ENCODE results near the gene ZNF785. TPM values are rescaled to one million over a fixed set of nuclear protein-coding genes. Genes with fewer than 3 reads are reported as not detected.
A peak's percentile ranks its signal among the peaks of the same experiment; 100 is the strongest.

The ZNF785 gene
- total and polyA plus RNA-seq, 7 donors, result 1.3 to 5.4 (median 3.4) TPM

DNA sequence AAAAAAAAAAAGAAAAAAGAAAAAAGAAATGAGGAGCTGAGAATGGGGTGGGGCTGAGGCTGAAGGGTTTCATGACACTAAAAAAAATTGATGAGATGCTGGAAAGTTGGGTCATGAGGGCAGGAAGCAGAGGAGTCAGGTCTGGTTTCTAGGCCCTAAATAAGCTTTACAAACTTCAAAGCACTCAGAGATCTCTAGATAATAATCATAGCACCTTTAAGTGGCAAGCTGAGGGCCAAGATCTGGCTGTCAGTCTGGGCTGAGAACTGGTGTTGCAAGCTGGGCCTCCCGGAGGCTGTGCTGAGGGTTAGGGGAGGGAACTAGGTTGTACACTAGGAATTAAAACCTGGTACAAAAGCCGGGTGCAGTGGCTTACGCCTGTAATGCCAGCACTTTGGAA lies 33.7 kb downstream of the ZNF785 start:
- 34 to 61% (median 55%) methylated on average over 3 of the region's 3 CpGs for WGBS, 3 donors
- peaks cover 0 to 30% of the 10 kb centered on the region in 2 donors for H3K36me3 ChIP-seq (ENCODE audit: insufficient read depth in 1 of 2, low read depth in 1 of 2)
- DNase-seq (no peak), ATAC-seq (no peak)
- H3K9me3 ChIP-seq, result no peaks in the 10 kb centered on the region
- peaks cover 30% of the 10 kb centered on the region for H3K4me1 ChIP-seq
- intact Hi-C loops (cut with DNase I), result no loop called here
- TF ChIP-seq, protein P1, sequence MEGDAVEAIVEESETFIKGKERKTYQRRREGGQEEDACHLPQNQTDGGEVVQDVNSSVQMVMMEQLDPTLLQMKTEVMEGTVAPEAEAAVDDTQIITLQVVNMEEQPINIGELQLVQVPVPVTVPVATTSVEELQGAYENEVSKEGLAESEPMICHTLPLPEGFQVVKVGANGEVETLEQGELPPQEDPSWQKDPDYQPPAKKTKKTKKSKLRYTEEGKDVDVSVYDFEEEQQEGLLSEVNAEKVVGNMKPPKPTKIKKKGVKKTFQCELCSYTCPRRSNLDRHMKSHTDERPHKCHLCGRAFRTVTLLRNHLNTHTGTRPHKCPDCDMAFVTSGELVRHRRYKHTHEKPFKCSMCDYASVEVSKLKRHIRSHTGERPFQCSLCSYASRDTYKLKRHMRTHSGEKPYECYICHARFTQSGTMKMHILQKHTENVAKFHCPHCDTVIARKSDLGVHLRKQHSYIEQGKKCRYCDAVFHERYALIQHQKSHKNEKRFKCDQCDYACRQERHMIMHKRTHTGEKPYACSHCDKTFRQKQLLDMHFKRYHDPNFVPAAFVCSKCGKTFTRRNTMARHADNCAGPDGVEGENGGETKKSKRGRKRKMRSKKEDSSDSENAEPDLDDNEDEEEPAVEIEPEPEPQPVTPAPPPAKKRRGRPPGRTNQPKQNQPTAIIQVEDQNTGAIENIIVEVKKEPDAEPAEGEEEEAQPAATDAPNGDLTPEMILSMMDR (IDR thresholded peaks at IDR 0.05), result no peak
- H3K27me3 ChIP-seq (ENCODE audit: insufficient read depth in 3 of 3, low read length in 2 of 3), result no peaks in the 10 kb centered on the region
- peak overlapping the region; percentile 41 for H3K27ac ChIP-seq
- no peak overlapping the region for H3K4me3 ChIP-seq

DNA sequence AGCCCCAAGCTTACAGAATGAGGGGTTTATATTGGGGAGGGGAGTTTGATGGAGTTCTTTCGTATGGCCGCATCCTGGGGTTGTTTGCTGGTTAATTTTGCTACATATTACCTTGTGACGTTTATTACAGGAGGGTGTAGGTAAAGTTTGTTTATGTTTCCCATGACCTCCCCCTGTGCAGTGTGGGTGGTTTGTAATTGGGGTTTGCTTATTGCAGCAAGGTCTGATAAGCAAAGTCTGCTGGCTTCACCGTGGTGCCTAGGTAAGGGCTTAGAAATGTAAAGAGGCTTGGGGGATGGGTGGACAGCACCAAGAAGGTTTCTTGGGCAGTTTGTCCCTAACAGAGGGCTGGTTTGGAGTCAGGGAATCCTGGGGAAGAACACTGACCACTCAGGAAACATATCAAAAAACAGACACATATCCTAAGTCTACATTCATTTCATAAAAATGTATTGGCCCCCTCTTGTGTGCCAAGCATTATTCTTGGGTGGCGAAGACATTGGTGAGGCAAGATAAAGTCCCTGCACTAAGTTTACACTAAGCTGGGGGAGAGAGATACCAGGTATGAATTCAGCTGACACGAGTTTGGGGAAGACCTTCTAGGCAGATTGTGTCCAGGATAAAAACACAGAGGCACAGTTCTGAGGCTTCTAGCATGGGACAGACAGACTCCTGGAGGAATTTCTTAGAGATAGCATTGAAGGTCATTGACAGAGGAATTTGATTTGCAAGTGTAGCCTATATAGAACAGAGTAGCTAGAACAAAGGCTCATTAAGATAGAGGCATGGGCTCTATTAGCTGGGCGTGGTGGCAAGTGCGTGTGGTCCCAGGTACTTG lies 36.9 kb downstream of the ZNF785 start:
- ATAC-seq (peak in 1 of 4 donors; percentile 9), DNase-seq (no peak)
- H3K4me3 ChIP-seq, result no peak overlapping the region
- TF ChIP-seq, protein P1 (IDR thresholded peaks at IDR 0.05), result no peak
- H3K4me1 ChIP-seq, result peaks cover 10% of the 10 kb centered on the region
- no peak overlapping the region for H3K27ac ChIP-seq
- no peaks in the 10 kb centered on the region for H3K9me3 ChIP-seq
- H3K27me3 ChIP-seq (ENCODE audit: insufficient read depth in 3 of 3, low read length in 2 of 3), result no peaks in the 10 kb centered on the region
- intact Hi-C loops (cut with DNase I), result no loop called here
- 81 to 83% (median 83%) methylated on average over 8 of the region's 8 CpGs for WGBS, 3 donors
- H3K36me3 ChIP-seq (ENCODE audit: insufficient read depth in 1 of 2, low read depth in 1 of 2), result peaks cover 0 to 10% of the 10 kb centered on the region in 2 donors

DNA sequence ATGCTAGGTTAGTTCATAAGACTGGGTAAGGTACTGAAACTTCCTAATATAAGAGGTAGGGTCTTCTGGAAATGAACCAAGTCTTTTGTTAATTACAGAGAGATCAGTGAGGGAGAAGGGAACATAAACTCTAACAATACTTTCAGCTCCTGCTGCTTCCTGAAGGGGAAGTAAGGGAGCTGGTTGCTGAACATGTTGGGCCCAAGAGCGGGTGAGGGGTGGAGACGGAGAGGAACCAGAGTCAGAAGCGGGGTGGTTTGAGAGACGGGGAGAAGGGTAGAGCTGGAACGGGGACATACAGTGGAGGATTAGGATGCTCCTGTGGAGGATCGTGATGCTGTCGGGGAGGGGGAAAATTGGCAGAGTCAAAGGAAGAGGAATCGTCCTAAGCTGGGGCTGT lies 39.4 kb downstream of the ZNF785 start:
- Histone ChIP-seq H3K27me3 (ENCODE audit: insufficient read depth in 3 of 3, low read length in 2 of 3) (no peaks in the 10 kb centered on the region), H3K27ac (no peak overlapping the region), H3K4me3 (no peak overlapping the region), H3K36me3 (ENCODE audit: insufficient read depth in 1 of 2, low read depth in 1 of 2) (no peaks in the 10 kb centered on the region), H3K4me1 (peaks cover 5% of the 10 kb centered on the region), H3K9me3 (no peaks in the 10 kb centered on the region)
- intact Hi-C loops (cut with DNase I), result no loop called here
- DNase-seq, result no peak
- no peak for ATAC-seq
- 68 to 81% (median 75%) methylated on average over 8 of the region's 8 CpGs for WGBS, 3 donors
- TF ChIP-seq, protein P1 (IDR thresholded peaks at IDR 0.05), result no peak

DNA sequence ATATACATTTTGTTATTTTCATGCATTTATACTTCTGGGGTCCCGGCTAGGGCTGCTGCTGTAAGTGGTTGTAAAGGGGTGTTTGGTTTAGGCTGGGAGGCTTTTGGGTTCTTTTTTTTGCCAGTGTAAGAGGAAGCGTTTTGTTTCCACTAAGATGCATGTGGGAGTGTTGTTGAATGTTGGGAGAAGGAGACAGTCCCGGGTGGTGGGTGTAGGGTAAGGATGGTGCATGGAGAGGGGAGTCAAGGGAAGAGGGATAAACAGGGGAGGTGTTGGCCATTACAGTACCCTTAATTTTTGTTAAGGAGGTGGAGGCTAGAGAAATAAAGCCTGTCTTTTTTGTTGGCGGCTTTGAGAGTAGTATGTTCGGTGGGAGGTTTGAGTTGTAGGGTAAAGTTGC lies 42.4 kb downstream of the ZNF785 start:
- intact Hi-C loops (cut with DNase I), result no loop called here

More for the DNA sequence above, 42.4 kb downstream of the ZNF785 start:
- TF ChIP-seq, protein P1 (IDR thresholded peaks at IDR 0.05), result no peak
- Histone ChIP-seq H3K27me3 (ENCODE audit: insufficient read depth in 3 of 3, low read length in 2 of 3) (no peaks in the 10 kb centered on the region), H3K27ac (no peak overlapping the region), H3K4me3 (no peak overlapping the region), H3K9me3 (no peaks in the 10 kb centered on the region), H3K4me1 (no peaks in the 10 kb centered on the region), H3K36me3 (ENCODE audit: insufficient read depth in 1 of 2, low read depth in 1 of 2) (no peaks in the 10 kb centered on the region)
- DNase-seq (no peak), ATAC-seq (no peak)
- 67 to 78% (median 70%) methylated on average over 5 of the region's 5 CpGs for WGBS, 3 donors

Data from psoas muscle (tissue), 8 donors.